A673 (cell line): ENCODE data around the gene MORN5.

Source experiments
- EZH2 ChIP-seq: fragments of 200-600 bp; sonication (generic); IDR thresholded peaks from 2 replicates; pipeline ENCODE4 v1.6.1; 2017; ENCODE audit warnings: borderline replicate concordance, low read depth, mild to moderate bottlenecking, mixed read lengths, antibody characterized with exemption, low read length; ENCODE audit not compliant: poor library complexity, severe bottlenecking
- TF ChIP-seq, protein P1 (sequence below): fragments of 300-800, 200-600 bp; sonication (generic); conservative IDR thresholded peaks from 2 replicates; pipeline ENCODE4 v1.5.1; 2017; ENCODE audit warnings: low read depth, mild to moderate bottlenecking, antibody characterized with exemption, low read length, moderate library complexity, mixed read lengths

DNA sequence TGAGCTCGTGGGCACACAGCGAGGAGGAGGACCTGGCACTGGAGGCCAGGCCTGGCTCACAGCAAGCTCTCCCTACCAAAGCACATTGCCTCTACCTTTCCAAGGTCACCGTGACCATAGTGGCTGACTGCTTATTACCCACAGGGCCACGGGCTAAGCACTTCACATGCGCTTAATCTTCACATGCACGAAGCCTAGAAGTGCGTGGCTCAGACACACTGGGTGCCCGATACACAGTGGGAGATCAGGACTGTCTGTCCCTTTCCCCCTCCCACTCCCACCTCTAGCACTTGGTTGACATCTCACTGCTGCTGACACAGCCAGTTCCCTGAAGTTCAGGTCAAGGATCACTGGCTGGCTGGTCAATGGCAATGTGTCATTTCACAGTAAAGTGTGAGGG is 45.5 kb downstream of the MORN5 start:
- TF ChIP-seq, protein P1, sequence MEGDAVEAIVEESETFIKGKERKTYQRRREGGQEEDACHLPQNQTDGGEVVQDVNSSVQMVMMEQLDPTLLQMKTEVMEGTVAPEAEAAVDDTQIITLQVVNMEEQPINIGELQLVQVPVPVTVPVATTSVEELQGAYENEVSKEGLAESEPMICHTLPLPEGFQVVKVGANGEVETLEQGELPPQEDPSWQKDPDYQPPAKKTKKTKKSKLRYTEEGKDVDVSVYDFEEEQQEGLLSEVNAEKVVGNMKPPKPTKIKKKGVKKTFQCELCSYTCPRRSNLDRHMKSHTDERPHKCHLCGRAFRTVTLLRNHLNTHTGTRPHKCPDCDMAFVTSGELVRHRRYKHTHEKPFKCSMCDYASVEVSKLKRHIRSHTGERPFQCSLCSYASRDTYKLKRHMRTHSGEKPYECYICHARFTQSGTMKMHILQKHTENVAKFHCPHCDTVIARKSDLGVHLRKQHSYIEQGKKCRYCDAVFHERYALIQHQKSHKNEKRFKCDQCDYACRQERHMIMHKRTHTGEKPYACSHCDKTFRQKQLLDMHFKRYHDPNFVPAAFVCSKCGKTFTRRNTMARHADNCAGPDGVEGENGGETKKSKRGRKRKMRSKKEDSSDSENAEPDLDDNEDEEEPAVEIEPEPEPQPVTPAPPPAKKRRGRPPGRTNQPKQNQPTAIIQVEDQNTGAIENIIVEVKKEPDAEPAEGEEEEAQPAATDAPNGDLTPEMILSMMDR, result no peak
- no peak for TF ChIP-seq EZH2
